OCI-LY3 (cell line): Measurements from ENCODE around the gene CLRN2.

Source experiments
- EZH2phosphoT487 ChIP-seq: fragments of 200-600 bp; shearing (Covaris generic); IDR thresholded peaks from 2 replicates; pipeline ENCODE4 v1.6.1; 2018; ENCODE audit warnings: antibody characterized with exemption, mixed run types, low read depth
- TF ChIP-seq, protein P1 (sequence below): fragments of 200-600, 300-600 bp; sonication (generic); IDR thresholded peaks from 2 replicates; pipeline ENCODE4 v1.5.1; 2014; ENCODE audit warnings: antibody characterized with exemption, low read length, low read depth

GRCh38 chr4:17510582-17510981, 4.4 kb upstream of the CLRN2 start:
- TF ChIP-seq, protein P1, sequence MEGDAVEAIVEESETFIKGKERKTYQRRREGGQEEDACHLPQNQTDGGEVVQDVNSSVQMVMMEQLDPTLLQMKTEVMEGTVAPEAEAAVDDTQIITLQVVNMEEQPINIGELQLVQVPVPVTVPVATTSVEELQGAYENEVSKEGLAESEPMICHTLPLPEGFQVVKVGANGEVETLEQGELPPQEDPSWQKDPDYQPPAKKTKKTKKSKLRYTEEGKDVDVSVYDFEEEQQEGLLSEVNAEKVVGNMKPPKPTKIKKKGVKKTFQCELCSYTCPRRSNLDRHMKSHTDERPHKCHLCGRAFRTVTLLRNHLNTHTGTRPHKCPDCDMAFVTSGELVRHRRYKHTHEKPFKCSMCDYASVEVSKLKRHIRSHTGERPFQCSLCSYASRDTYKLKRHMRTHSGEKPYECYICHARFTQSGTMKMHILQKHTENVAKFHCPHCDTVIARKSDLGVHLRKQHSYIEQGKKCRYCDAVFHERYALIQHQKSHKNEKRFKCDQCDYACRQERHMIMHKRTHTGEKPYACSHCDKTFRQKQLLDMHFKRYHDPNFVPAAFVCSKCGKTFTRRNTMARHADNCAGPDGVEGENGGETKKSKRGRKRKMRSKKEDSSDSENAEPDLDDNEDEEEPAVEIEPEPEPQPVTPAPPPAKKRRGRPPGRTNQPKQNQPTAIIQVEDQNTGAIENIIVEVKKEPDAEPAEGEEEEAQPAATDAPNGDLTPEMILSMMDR: no peak
- TF ChIP-seq EZH2phosphoT487: no peak
